ENCODE data around the gene CALY. TPM values are rescaled to one million over a fixed set of nuclear protein-coding genes. Genes with fewer than 3 reads are reported as not detected.
A peak's percentile ranks its signal among the peaks of the same experiment; 100 is the strongest.

The CALY gene
- total RNA-seq, 1 donor from 2014 or later, result not detected

- DNase-seq (ENCODE audit: low spot score), result no peak
- peaks cover 13% of the 10 kb centered on the region for H3K4me1 Mint-ChIP-seq (ENCODE audit: unreplicated experiment)
- no peak for TF ChIP-seq CTCF (IDR thresholded peaks at IDR 0.05; ENCODE audit: unreplicated experiment)
- no peak overlapping the region for H3K27ac Mint-ChIP-seq (ENCODE audit: unreplicated experiment)
- H3K4me3 Mint-ChIP-seq (ENCODE audit: unreplicated experiment), result peak overlapping the region; percentile 77
- peaks cover 13% of the 10 kb centered on the region for H3K36me3 Mint-ChIP-seq (ENCODE audit: low read depth, unreplicated experiment)
- no peaks in the 10 kb centered on the region for H3K9me3 Mint-ChIP-seq (ENCODE audit: unreplicated experiment)
- peaks cover 14% of the 10 kb centered on the region for H3K27me3 Mint-ChIP-seq (ENCODE audit: unreplicated experiment)
Observed at GRCh38 chr10:133310399-133310755, 26.3 kb downstream of the CALY start.

DNA sequence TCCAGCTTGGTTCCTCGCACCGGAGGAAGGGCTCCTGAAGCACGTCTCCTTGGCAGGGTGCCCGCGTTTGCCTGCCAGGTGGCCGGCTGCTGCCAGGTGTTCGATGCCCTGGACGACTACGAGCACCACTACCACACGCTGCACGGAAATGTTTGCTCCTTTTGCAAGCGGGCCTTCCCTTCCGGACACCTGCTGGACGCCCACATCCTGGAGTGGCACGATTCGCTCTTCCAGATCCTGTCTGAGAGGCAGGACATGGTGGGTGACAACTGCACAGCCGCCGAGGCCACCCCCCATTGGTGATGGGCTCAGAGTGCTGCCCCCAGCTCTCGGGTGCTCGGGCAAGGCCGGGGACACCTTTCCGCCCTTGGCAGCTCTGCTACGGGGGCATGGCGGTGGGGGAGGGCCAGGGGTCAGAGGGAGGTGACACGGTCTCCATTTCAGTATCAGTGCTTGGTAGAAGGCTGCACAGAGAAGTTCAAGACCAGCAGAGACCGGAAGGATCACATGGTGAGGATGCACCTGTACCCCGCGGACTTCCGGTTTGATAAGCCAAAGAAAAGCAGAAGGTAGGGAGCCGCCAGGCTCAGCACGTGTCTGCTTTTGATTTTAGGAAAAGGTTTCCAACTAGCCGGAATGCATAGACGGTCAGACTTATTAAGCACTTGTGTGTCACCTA lies 26.8 kb downstream of the CALY start:
- Mint-ChIP-seq H3K4me1 (ENCODE audit: unreplicated experiment) (peaks cover 13% of the 10 kb centered on the region), H3K4me3 (ENCODE audit: unreplicated experiment) (peak overlapping the region; percentile 74), H3K27ac (ENCODE audit: unreplicated experiment) (peak overlapping the region; percentile 48), H3K9me3 (ENCODE audit: unreplicated experiment) (no peaks in the 10 kb centered on the region), H3K36me3 (ENCODE audit: low read depth, unreplicated experiment) (peaks cover 13% of the 10 kb centered on the region), H3K27me3 (ENCODE audit: unreplicated experiment) (peaks cover 14% of the 10 kb centered on the region)
- no peak for DNase-seq (ENCODE audit: low spot score)
- no peak for TF ChIP-seq CTCF (IDR thresholded peaks at IDR 0.05; ENCODE audit: unreplicated experiment)

DNA sequence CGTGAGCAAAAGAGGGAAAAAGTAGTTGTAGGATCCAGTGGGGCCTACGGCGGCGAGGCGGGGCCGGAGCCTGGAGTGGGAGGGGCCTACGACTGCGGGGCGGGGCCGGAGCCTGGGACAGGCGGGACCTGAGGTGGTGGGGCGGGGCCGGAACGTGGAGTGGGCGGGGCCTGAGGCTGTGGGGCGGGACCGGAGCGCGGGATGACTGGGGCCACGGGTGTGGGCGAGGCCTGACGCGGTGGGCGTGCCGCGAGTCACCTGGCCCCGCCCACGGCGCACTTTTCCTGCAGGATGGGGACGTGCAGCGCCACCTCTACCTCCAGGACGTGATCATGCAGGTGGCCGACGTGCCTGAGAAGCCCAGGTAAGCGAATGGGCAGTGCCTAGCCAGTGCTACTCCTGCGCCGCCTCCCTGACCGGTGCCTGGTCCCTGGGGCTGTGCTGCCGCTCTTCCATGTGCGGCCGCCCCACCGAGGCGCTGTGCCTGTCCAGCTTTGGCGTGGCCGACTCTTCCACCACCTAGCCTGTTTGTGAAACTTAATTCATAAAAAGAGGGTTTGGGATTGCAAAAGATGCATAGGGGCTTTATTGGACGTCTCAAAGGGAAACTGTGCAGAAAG lies 27.5 kb downstream of the CALY start:
- H3K27me3 Mint-ChIP-seq (ENCODE audit: unreplicated experiment), result peaks cover 14% of the 10 kb centered on the region
- peaks cover 13% of the 10 kb centered on the region for H3K36me3 Mint-ChIP-seq (ENCODE audit: low read depth, unreplicated experiment)

GRCh38 chr10:133308421-133309099 lies 28.1 kb downstream of the CALY start, which contains the start of the genes TUBGCP2 and ZNF511:
TSS of gene TUBGCP2 (minus strand) at chr10:133308872. CDS start at chr10:133302941, 5,931 bp downstream.
TSS of gene ZNF511 (plus strand) at chr10:133308914. CDS start at chr10:133308944, 30 bp downstream.
- Mint-ChIP-seq H3K27me3 (ENCODE audit: unreplicated experiment) (peaks cover 14% of the 10 kb centered on the region), H3K4me1 (ENCODE audit: unreplicated experiment) (peaks cover 13% of the 10 kb centered on the region), H3K27ac (ENCODE audit: unreplicated experiment) (peak within 1 kb of the TSS; percentile 97), H3K4me3 (ENCODE audit: unreplicated experiment) (peak within 1 kb of the TSS; percentile 95), H3K36me3 (ENCODE audit: low read depth, unreplicated experiment) (peaks cover 13% of the 10 kb centered on the region), H3K9me3 (ENCODE audit: unreplicated experiment) (no peaks in the 10 kb centered on the region)
- DNase-seq (ENCODE audit: low spot score), result peak; percentile 81
- no peak for TF ChIP-seq CTCF (IDR thresholded peaks at IDR 0.05; ENCODE audit: unreplicated experiment)

More for the DNA sequence above, 27.5 kb downstream of the CALY start:
- no peak for TF ChIP-seq CTCF (IDR thresholded peaks at IDR 0.05; ENCODE audit: unreplicated experiment)
- DNase-seq (ENCODE audit: low spot score), result peak; percentile 97
- no peaks in the 10 kb centered on the region for H3K9me3 Mint-ChIP-seq (ENCODE audit: unreplicated experiment)
- H3K27ac Mint-ChIP-seq (ENCODE audit: unreplicated experiment), result peak overlapping the region; percentile 48
- peak overlapping the region; percentile 74 for H3K4me3 Mint-ChIP-seq (ENCODE audit: unreplicated experiment)
- H3K4me1 Mint-ChIP-seq (ENCODE audit: unreplicated experiment), result peaks cover 13% of the 10 kb centered on the region

Data from endothelial cell (in vitro differentiated cells).